Ovary (tissue), 3 donors: ENCODE results near the gene RNASE12.

Experiments
- EP300 ChIP-seq: sonication (generic); formaldehyde crosslinking; IDR thresholded peaks from one replicate; pipeline ENCODE4 v1.6.1; 2017; ENCODE audit warnings: antibody characterized with exemption
- POLR2A ChIP-seq: fragments of 450-650 bp; IDR thresholded peaks from one replicate; pipeline ENCODE4 v1.6.1; 2017; ENCODE audit warnings: antibody characterized with exemption, mild to moderate bottlenecking, moderate library complexity
- TF ChIP-seq, protein P1 (sequence below), 3 donors: fragments of 450-650 bp in 2 of 3; fragments of 200-600 bp in 1 of 3; IDR thresholded peaks; one replicate each; pipeline versions ENCODE4 v1.5.1 to v1.8.0; 2016 to 2022; ENCODE audit warnings: antibody characterized with exemption in 3 of 3, mild to moderate bottlenecking in 1 of 3
- donor health status: DM: no; HTN: no; CAD: no.

DNA sequence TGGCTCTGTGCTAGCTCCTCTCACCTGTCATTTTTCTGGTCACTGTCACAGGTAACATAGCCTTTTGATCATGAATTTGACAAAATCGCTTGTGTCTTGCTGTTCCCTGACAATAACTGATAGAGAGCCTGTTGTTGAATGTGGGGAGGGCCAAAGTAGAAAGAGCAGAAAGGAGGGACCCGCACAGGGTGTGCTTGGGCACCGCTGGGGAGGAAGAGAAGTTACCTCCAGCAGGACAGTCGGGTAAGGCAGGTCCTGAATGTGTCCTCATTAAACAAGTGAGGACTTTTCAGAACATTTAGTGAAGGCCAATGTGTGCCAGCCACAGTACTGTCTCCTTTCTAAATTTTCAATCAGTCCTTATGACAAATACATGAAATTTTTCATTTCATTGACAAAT is at the start of gene RNASE12:
- TF ChIP-seq, protein P1, sequence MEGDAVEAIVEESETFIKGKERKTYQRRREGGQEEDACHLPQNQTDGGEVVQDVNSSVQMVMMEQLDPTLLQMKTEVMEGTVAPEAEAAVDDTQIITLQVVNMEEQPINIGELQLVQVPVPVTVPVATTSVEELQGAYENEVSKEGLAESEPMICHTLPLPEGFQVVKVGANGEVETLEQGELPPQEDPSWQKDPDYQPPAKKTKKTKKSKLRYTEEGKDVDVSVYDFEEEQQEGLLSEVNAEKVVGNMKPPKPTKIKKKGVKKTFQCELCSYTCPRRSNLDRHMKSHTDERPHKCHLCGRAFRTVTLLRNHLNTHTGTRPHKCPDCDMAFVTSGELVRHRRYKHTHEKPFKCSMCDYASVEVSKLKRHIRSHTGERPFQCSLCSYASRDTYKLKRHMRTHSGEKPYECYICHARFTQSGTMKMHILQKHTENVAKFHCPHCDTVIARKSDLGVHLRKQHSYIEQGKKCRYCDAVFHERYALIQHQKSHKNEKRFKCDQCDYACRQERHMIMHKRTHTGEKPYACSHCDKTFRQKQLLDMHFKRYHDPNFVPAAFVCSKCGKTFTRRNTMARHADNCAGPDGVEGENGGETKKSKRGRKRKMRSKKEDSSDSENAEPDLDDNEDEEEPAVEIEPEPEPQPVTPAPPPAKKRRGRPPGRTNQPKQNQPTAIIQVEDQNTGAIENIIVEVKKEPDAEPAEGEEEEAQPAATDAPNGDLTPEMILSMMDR (IDR thresholded peaks at IDR 0.05) = no peak
- TF ChIP-seq POLR2A = no peak
- TF ChIP-seq EP300 = no peak
